Stimulated activated CD8-positive, alpha-beta memory T cell treated with anti-CD3 and anti-CD28 coated beads, Interleukin-2, amount 100 ng/mL, for 48 hours (primary cell): ENCODE data around the gene ASB1.

Source experiments
- DNase-seq, 2 donors: peaks; one replicate each; pipeline ENCODE4 v3.0.0-alpha.2; 2020; ENCODE audit warnings: low read depth in 2 of 2

Gene ASB1

GRCh38 chr2:238444242-238444641 is 17.5 kb downstream of the ASB1 start:
- no peak for DNase-seq

- no peak for DNase-seq
Observed at GRCh38 chr2:238445409-238446190, 18.9 kb downstream of the ASB1 start.

GRCh38 chr2:238446371-238446770 is 19.6 kb downstream of the ASB1 start:
- no peak for DNase-seq

GRCh38 chr2:238448031-238448955 is 21.6 kb downstream of the ASB1 start:
- no peak for DNase-seq

- DNase-seq: no peak
Observed at GRCh38 chr2:238449241-238449640, 22.5 kb downstream of the ASB1 start.

- DNase-seq: no peak
Observed at GRCh38 chr2:238449909-238450417, 23.2 kb downstream of the ASB1 start.

- no peak for DNase-seq
Observed at GRCh38 chr2:238450440-238450861, 23.7 kb downstream of the ASB1 start.

GRCh38 chr2:238453842-238454241 is 27.1 kb downstream of the ASB1 start:
- no peak for DNase-seq

- DNase-seq: no peak
Observed at GRCh38 chr2:238456449-238456848, 29.7 kb downstream of the ASB1 start.

GRCh38 chr2:238456970-238457926 is 30.5 kb downstream of the ASB1 start:
- DNase-seq: no peak

- no peak for DNase-seq
Observed at GRCh38 chr2:238457927-238458324, 31.2 kb downstream of the ASB1 start.

GRCh38 chr2:238458651-238459050 is 31.9 kb downstream of the ASB1 start:
- DNase-seq: no peak

GRCh38 chr2:238459081-238459629 is 32.4 kb downstream of the ASB1 start:
- no peak for DNase-seq

GRCh38 chr2:238461051-238461450 is 34.3 kb downstream of the ASB1 start:
- no peak for DNase-seq

GRCh38 chr2:238461491-238461890 is 34.8 kb downstream of the ASB1 start:
- no peak for DNase-seq

GRCh38 chr2:238461916-238462315 is 35.2 kb downstream of the ASB1 start:
- DNase-seq: no peak

- no peak for DNase-seq
Observed at GRCh38 chr2:238462782-238463396, 36.2 kb downstream of the ASB1 start.

- no peak for DNase-seq
Observed at GRCh38 chr2:238464389-238464788, 37.7 kb downstream of the ASB1 start.

GRCh38 chr2:238465487-238466242 is 38.9 kb downstream of the ASB1 start:
- DNase-seq: no peak

- no peak for DNase-seq
Observed at GRCh38 chr2:238466243-238466756, 39.6 kb downstream of the ASB1 start.
